HCT116 (cell line): ENCODE measurements around the gene ANKRD16. TPM values are rescaled to one million over a fixed set of nuclear protein-coding genes. Genes with fewer than 3 reads are reported as not detected.

Experiments used
- ATAC-seq: fragments of 200-7000 bp; cut with Tn5 transposase; 2 replicates; pipeline ENCODE4 v1.9.1; 2020; ENCODE audit warnings: mild to moderate bottlenecking, moderate library complexity
- BruUV-seq: library from RNA; stranded (reverse); fragments of 400-500 nt; replicated peaks from 2 replicates; lab custom pipeline; 2021; lab: Mats Ljungman, UMichigan
- CTCF ChIA-PET: fragments of 300-600 bp; sonication (Branson Sonifier 250); formaldehyde crosslinking; loops from one replicate; lab custom pipeline; 2021; ENCODE audit warnings: antibody characterized with exemption; lab: Charles Lee
- POLR2A ChIA-PET: fragments of 300-600, 350-600 bp; sonication (Branson Sonifier 250); formaldehyde crosslinking; loops from one replicate; lab custom pipeline; 2021; ENCODE audit warnings: antibody characterized with exemption; lab: Charles Lee
- RAD21 ChIA-PET, 2 experiments: fragments of 300-600 bp; sonication (Branson Sonifier 250); formaldehyde crosslinking; loops; one replicate each; lab custom pipeline; 2023; ENCODE audit warnings: low total read pairs in 2 of 2; ENCODE audit not compliant: uncharacterized antibody in 2 of 2, unreplicated experiment in 2 of 2, low non-redundant PET in 1 of 2; lab: Charles Lee
- DNase-seq: peaks from one replicate; pipeline ENCODE4 v3.0.0-alpha.2; 2010; ENCODE audit warnings: low read depth, low spot score
- H2AFZ ChIP-seq: fragments of 200-600 bp; shearing (Covaris generic), sonication (generic); 2 replicates; pipeline ENCODE4 v1.6.1; 2017; ENCODE audit warnings: low read depth, mixed run types, mixed read lengths, antibody characterized with exemption, low read length; ENCODE audit not compliant: poor library complexity, severe bottlenecking
- H3K27ac ChIP-seq: 2 replicates; pipeline ENCODE4 v1.5.1; 2012; ENCODE audit warnings: low read depth, low read length
- H3K27me3 ChIP-seq: fragments of 200-600 bp; sonication (generic); 2 replicates; pipeline ENCODE4 v1.6.1; 2016; ENCODE audit warnings: mixed run types, low read length, mixed read lengths; ENCODE audit not compliant: insufficient read depth
- H3K36me3 ChIP-seq, 2 experiments: fragments of 200-500 bp in 1 of 2; fragments of 200-600 bp in 1 of 2; sonication (Bioruptor generic) in 1 of 2; sonication (generic) in 1 of 2; 2 replicates each; pipeline versions ENCODE4 v1.5.1 to v1.6.1; 2014 to 2016; ENCODE audit warnings: low read length in 2 of 2, inconsistent platforms in 1 of 2, mixed read lengths in 1 of 2, mixed run types in 1 of 2; ENCODE audit not compliant: insufficient read depth in 2 of 2, control insufficient read depth in 1 of 2
- H3K4me1 ChIP-seq, 2 experiments: fragments of 200-600 bp in 1 of 2; sonication (generic) in 1 of 2; 2 replicates each; pipeline versions ENCODE4 v1.5.1 to v1.6.1; 2012 to 2017; ENCODE audit warnings: low read length in 2 of 2, inconsistent platforms in 1 of 2, mild to moderate bottlenecking in 1 of 2, mixed read lengths in 1 of 2, mixed run types in 1 of 2, moderate library complexity in 1 of 2; ENCODE audit not compliant: insufficient read depth in 2 of 2, control insufficient read depth in 1 of 2
- H3K4me2 ChIP-seq: fragments of 200-600 bp; sonication (generic); 2 replicates; pipeline ENCODE4 v1.6.1; 2017; ENCODE audit warnings: mixed run types, low read length, mixed read lengths
- H3K4me3 ChIP-seq, 2 experiments: fragments of 200-600 bp in 1 of 2; sonication (generic) in 1 of 2; replicated peaks in 1 of 2; 2 replicates each; pipeline ENCODE4 v1.5.1; 2011 to 2016; ENCODE audit warnings: low read length in 2 of 2, control low read depth in 1 of 2, low read depth in 1 of 2, mild to moderate bottlenecking in 1 of 2, mixed read lengths in 1 of 2, mixed run types in 1 of 2
- H3K79me2 ChIP-seq: fragments of 200-600 bp; sonication (generic); 2 replicates; pipeline ENCODE4 v1.6.1; 2017; ENCODE audit warnings: mild to moderate bottlenecking, mixed run types, low read length, moderate library complexity, mixed read lengths; ENCODE audit not compliant: insufficient read depth
- H3K9ac ChIP-seq: fragments of 200-600 bp; sonication (generic); 2 replicates; pipeline ENCODE4 v1.6.1; 2016; ENCODE audit warnings: low read length, mixed read lengths
- H3K9me2 ChIP-seq: fragments of 200-600 bp; sonication (generic), shearing (Covaris generic); 2 replicates; pipeline ENCODE4 v1.6.1; 2017; ENCODE audit warnings: mixed run types, mild to moderate bottlenecking, moderate library complexity; ENCODE audit not compliant: insufficient read depth
- H3K9me3 ChIP-seq, 2 experiments: fragments of 200-500 bp in 1 of 2; fragments of 200-600 bp in 1 of 2; sonication (Bioruptor generic) in 1 of 2; sonication (generic) in 1 of 2; 2 replicates each; pipeline ENCODE4 v1.6.1; 2014 to 2017; ENCODE audit warnings: low read length in 2 of 2, mixed read lengths in 2 of 2, inconsistent platforms in 1 of 2, low read depth in 1 of 2, mild to moderate bottlenecking in 1 of 2, mixed run types in 1 of 2, moderate library complexity in 1 of 2; ENCODE audit not compliant: control insufficient read depth in 1 of 2, insufficient read depth in 1 of 2
- H4K20me1 ChIP-seq: fragments of 200-600 bp; sonication (generic), shearing (Covaris generic); 2 replicates; pipeline ENCODE4 v1.6.1; 2017; ENCODE audit warnings: mixed run types, mild to moderate bottlenecking, moderate library complexity; ENCODE audit not compliant: insufficient read depth
- ATF3 ChIP-seq: IDR thresholded peaks from 2 replicates; pipeline ENCODE4 v1.6.1; 2012
- CBX3 ChIP-seq: IDR thresholded peaks from 2 replicates; pipeline ENCODE4 v1.6.1; 2012; ENCODE audit warnings: low read depth
- CEBPB ChIP-seq: IDR thresholded peaks from 2 replicates; pipeline ENCODE4 v1.6.1; 2012; ENCODE audit warnings: low read depth
- EGR1 ChIP-seq: IDR thresholded peaks from 2 replicates; pipeline ENCODE4 v1.6.1; 2012; ENCODE audit warnings: low read depth
- ELF1 ChIP-seq: IDR thresholded peaks from 2 replicates; pipeline ENCODE4 v1.6.1; 2012; ENCODE audit warnings: low read depth, borderline replicate concordance
- EZH2 ChIP-seq: fragments of 200-600 bp; sonication (generic); IDR thresholded peaks from 2 replicates; pipeline ENCODE4 v1.6.1; 2017; ENCODE audit warnings: antibody characterized with exemption, mixed run types
- FOSL1 ChIP-seq: IDR thresholded peaks from 2 replicates; pipeline ENCODE4 v1.6.1; 2012; ENCODE audit warnings: low read depth
- MAX ChIP-seq: IDR thresholded peaks from 2 replicates; pipeline ENCODE4 v1.6.1; 2012
- POLR2AphosphoS5 ChIP-seq: IDR thresholded peaks from 2 replicates; pipeline ENCODE4 v1.6.1; 2011; ENCODE audit warnings: mild to moderate bottlenecking, low read depth, low read length, moderate library complexity
- SP1 ChIP-seq: IDR thresholded peaks from 2 replicates; pipeline ENCODE4 v1.6.1; 2012; ENCODE audit warnings: low read depth
- TCF7L2 ChIP-seq: IDR thresholded peaks from 2 replicates; pipeline ENCODE4 v1.7.0; 2011; ENCODE audit warnings: borderline replicate concordance, inconsistent platforms; ENCODE audit not compliant: insufficient read depth, insufficient read length; ENCODE audit errors: extremely low read depth
- ZBTB33 ChIP-seq: IDR thresholded peaks from 2 replicates; pipeline ENCODE4 v1.6.1; 2011; ENCODE audit warnings: mild to moderate bottlenecking, low read length, moderate library complexity; ENCODE audit not compliant: insufficient replicate concordance; ENCODE audit errors: extremely low read depth
- ZNF274 ChIP-seq: fragments of 200-500 bp; sonication (Bioruptor generic); IDR thresholded peaks from 2 replicates; pipeline ENCODE4 v1.6.1; 2014; ENCODE audit warnings: mild to moderate bottlenecking, low read depth, low read length, inconsistent platforms
- intact Hi-C: fragments of 100-400 bp; cut with micrococcal nuclease; formaldehyde crosslinking; loops from 2 replicates; pipeline ENCODE4 v1.10.0; 2022
- total RNA-seq: library from RNA; stranded (reverse); gene quantifications from one replicate; pipeline ENCODE4 v1.2.1, GENCODE V29; 2021; ENCODE audit not compliant: unreplicated experiment

The ANKRD16 gene
- total RNA-seq, 1 experiment from 2014 or later: 9.4 TPM

- TF ChIP-seq ZBTB33 (no peak), FOSL1 (no peak), MAX (no peak), CBX3 (no peak), SP1 (no peak), ZNF274 (no peak)
Measured at GRCh38 chr10:5860066-5860465, 29.6 kb downstream of the ANKRD16 start (continued).

- CTCF ChIA-PET: no interaction called here
- H3K9ac ChIP-seq: no peak overlapping the region
- RAD21 ChIA-PET: no interaction called here
- H3K36me3 ChIP-seq: no peaks in the 10 kb centered on the region
- POLR2A ChIA-PET: interaction anchor here (1.5 kb wide), 1 partner anchor 32 kb away, joined by 3 read pairs; the partner anchor contains the start of gene FBH1
- no peak overlapping the region for H3K27ac ChIP-seq
- no peak overlapping the region for H2AFZ ChIP-seq
- H3K9me2 ChIP-seq: no peaks in the 10 kb centered on the region
- intact Hi-C loops: no loop called here
- no peaks in the 10 kb centered on the region for H4K20me1 ChIP-seq
- peaks cover 26 to 36% of the 10 kb centered on the region in 2 experiments for H3K4me1 ChIP-seq
- H3K4me3 ChIP-seq: no peak overlapping the region
- TF ChIP-seq ATF3: no peak
- no peak for TF ChIP-seq EZH2
- TF ChIP-seq POLR2AphosphoS5: no peak
- no peak for TF ChIP-seq TCF7L2
- no peak for TF ChIP-seq ZNF274
- no peak for TF ChIP-seq EGR1
- TF ChIP-seq CEBPB: no peak
- no peak for TF ChIP-seq ELF1
- no peak for TF ChIP-seq FOSL1
- no peak for TF ChIP-seq CBX3
- H3K4me2 ChIP-seq: no peak overlapping the region
- H3K79me2 ChIP-seq: no peaks in the 10 kb centered on the region
- no peaks in the 10 kb centered on the region for H3K9me3 ChIP-seq
- DNase-seq (no peak), ATAC-seq (no peak)
- BruUV-seq: no TSS peak
- H3K27me3 ChIP-seq: no peaks in the 10 kb centered on the region
Measured at GRCh38 chr10:5858811-5859210, 30.9 kb downstream of the ANKRD16 start.
